NCI-H2081 (cell line): ENCODE results near the gene FANCM.

Experiments used
- DNase-seq, 2 experiments: peaks; one replicate each; lab custom pipeline; 2025; lab: John Stamatoyannopoulos, UW

FANCM gene

DNA sequence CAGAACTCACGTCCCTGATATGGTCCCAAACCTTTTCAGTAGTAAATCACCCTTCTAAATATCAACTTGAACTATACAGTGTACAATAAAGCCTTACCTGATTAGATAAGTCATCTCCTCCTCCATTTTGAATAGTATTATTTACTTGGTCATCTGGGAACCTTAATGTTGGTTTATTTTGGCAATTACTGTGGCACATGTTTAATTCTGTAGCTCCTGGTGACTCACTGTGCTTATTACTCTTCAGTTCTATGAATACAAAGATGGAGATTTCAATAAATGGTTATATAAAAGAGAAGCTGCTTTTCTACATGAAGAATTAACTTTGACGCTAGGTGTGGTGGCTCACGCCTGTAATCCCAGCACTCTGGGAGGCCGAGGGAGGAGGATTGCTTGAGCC is 91.8 kb downstream of the FANCM start:
- DNase-seq: no peak

DNA sequence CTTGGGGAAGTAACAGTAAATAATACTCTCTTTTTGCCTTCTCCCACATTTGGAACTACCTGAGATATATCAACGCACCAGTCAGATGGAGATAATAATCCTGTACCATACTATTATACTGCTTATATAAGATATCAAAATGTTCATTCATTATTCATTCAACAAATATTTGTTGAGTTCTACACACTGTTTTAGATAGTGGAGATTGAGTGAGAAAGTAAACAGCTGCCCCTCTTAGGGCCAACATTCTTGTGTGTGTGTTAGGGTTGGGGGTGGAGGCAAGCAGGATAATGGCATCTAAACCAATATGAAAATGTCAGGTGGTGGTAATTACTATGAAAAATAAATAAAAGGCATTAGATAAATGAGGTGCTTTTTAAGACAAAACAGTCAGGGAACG is 103.3 kb downstream of the FANCM start:
- DNase-seq: peak in 1 of 2 experiments; percentile 16

DNA sequence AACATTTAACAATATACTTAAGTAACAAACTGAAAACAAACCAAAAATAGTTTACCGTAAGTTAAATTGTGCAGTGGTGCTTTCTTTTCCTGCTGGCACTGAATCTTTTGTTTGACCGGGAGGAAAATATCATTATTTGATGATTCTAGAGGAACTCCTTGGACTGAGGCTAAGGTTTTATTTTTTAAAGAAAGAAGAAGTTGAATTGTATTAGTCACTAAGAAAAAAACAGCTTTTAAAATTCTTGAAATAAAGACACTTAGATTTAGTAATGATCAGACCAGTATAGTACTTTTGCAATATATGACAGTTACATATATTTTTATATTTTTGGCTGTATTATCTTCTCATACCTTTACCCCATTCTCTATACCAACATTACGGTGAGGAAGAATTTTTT is 107.0 kb downstream of the FANCM start:
- no peak for DNase-seq

DNA sequence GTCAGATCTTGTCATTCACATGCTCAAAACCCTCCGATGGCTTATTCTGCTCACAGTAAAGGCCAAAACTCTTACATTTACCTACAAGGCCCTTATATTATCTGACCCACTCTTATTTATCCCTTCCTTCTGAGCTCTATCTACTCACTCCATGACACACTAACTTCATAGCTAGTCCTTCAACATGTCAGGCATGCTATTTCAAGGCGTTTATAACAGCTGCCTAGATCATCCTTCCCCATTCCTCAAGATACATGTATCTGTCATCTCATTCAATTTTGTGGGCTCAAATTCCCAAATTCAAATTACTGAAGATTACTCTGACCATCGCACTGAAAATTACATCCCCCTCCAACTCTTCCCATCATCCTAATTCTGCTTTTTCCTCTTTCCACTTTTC is 110.4 kb downstream of the FANCM start:
- no peak for DNase-seq

DNA sequence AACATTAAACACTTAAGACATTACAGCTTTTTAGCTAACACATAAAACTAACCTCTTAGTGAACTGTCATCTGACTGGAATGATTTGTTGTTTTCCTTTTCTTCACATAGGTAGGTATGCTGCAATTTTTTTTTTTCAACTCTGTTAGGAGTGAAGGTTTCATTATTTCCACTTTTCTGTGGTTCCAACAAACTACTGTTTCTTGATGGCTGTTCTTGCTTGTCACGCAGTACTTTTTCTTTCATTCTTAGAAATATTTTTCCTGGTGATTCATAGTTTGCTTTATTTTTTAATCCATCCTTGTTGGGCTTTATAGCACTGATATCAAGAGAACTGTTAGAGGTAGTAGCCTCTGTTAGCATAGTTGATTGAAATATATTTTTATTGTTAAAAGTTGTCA is 111.0 kb downstream of the FANCM start:
- no peak for DNase-seq

DNA sequence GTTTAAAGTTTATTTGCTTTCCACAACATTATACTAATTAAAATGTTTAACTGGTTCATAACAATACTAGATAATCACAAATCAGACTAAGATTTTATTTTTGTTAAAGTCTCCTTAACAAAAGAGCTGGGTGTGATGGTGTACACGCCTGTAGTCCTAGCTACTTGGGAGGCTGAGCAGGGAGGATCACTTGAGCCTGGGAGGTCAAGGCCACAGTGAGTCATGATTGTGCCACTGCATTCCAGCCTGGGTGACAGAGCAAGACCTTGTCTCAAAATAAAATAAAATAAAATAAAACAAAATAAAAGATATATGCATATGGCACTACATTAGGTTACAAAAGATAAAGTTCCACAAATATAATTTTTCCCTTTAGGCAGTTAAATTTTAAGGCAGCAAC is 111.7 kb downstream of the FANCM start:
- no peak for DNase-seq

DNA sequence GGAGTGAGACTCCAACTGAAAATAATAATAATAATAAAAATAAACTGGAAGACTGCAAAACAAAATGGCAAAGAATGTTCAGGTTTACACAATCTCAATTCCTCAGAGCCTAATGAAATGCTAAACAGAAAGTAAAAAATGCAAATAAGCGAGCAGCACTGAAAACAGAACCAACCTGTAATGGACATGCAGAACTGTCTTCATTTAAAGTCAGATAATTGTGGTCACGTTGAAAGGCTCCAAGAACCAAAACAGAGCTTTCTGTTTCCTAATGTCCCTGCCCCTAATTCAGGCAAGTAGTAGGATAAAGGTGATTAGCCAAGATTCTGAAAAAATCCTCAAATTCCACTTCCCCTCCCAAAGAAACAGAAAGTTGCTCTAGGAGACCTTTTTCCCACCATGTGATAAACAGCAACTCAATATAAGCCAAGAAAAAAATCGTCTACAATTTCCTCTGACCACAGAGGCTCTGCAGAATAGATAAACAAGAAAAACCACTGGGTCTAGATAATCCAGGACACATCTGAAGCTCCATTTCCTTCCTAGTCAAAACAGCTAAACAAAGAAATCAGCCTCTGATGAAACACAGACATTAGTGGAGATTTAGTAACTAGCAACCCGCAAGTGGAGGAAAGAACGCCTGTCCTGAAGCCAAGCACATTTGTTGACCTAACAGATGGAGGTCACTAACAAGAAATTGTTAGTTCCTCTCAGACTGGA is 114.3 kb downstream of the FANCM start:
- DNase-seq: no peak
